ENCODE measurements around the gene DLGAP1.
"Not testable (repeated sequence)": the region's sequence is repeated elsewhere in the genome, so short reads cannot be mapped to it uniquely, and the experiment has no call there.

Gene DLGAP1

GRCh38 chr18:3594760-3595368 lies 860.2 kb downstream of the DLGAP1 start:
- DNase-seq: no peak

GRCh38 chr18:3593904-3594759 lies 861.0 kb downstream of the DLGAP1 start:
- peak; percentile 37 for DNase-seq

- DNase-seq: no peak
These were observed 861.7 kb downstream of the DLGAP1 start for GRCh38 chr18:3593381-3593903.

DNA sequence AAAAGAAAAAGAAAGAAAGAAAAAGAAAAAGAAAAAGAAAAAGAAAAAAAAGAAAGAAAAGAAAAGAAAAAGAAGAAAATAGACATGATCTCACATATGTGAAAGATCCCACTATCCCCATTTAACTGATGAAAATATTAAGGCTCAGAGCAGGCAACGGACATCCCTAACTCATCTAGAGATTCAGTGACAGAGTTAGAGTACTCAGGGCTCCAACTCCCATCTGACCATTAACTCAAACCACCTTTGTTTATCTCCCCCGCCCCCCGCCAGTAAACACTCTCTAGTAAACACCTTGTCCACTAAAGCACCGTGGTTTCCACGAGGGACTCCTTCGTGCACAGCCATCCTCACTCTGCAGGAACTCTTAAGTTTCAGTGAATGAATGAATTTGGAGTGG lies 862.2 kb downstream of the DLGAP1 start:
- DNase-seq: no peak

DNA sequence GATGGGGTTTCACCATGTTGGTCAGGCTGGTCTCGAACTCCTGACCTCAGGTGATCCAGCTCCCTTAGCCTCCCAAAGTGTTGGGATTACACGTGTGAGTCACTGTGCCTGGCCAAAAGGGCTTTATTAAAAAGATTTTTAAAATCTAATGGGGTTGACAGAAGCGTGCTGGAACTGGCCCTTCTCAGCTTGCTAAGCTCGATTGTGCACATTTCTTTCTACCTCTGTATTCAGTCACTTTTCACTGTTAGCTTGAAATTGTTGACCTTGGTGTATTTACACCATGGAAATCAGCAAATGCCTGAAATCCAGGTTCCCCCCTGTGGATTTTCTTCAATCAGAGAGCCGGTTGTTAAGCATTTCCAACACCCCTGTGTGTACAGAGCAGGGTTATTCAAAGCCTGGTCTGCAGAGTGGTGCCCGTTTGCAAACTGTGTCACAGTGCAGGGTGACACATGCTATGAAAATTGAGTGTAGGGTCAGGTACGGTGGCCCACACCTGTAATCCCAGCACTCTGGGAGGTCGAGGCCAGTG lies 864.9 kb downstream of the DLGAP1 start:
- no peak for DNase-seq

GRCh38 chr18:3585656-3586509 lies 869.2 kb downstream of the DLGAP1 start:
- DNase-seq: no peak

GRCh38 chr18:3584897-3585460 lies 870.1 kb downstream of the DLGAP1 start:
- no peak for DNase-seq

- no peak for DNase-seq
These were observed 870.7 kb downstream of the DLGAP1 start for GRCh38 chr18:3584266-3584861.

DNA sequence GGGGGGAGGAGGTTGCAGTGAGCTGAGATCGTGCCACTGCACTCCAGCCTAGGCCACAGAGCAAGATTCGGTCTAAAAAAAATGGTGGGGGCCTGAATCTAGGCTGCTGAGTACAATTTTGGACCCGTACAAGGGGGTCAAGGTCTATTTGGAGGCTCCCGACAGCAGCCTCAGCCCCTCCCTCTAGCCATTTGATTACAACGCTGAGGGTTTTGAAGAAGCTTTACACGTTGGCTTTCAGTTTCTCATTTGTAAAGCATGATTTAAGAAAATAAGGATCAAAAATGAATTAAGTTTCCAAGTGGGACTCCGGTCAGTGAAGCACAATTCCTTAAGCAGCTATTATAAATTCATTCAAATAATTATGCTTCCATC lies 871.2 kb downstream of the DLGAP1 start:
- DNase-seq: no peak

- not testable (repeated sequence) for DNase-seq
These were observed 871.8 kb downstream of the DLGAP1 start for GRCh38 chr18:3583106-3583872.

DNA sequence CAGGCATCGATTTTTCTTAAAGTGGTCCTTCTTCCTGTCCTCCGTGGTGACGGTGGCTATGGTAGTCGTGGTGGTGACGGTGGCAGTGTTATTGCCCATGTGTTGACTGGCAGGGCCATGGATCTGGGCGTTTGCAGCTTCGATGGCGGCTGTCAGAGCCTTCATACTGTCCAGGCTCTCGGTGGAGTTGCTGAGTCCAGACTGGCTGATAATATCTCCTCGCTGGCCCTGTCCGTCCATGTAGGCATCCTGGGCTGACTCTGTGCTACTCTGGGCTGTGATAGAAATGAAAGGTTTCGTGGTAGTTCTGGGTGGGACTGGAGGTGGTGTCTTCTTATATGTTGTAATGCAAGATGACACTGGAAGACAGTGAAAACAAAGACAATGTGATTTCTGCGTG lies 873.2 kb downstream of the DLGAP1 start:
- DNase-seq: no peak

DNA sequence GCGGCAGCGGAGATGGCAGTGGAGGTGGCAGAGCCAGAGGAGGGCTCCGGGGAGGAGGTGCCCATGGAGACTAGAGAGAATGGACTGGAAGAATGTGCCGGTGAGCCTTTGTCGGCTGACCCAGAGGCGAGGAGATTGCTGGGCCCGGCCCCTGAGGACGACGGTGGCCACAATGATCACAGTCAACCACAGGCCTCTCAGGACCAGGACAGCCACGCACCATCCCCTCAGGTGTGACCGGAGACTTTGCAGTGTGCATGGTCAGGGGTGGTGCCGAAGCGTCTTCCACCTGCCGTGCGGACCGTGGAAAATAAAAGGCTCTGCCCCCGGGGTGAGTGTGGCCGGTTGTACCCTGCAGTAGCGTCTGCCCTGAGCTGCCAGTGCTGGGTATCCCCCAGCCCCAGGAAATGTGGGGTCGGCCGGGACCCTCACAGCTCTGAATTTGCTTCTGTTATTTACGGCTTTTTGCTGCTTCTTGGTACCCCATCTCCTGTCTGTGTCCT lies 874.5 kb downstream of the DLGAP1 start:
- DNase-seq: not testable (repeated sequence)

- DNase-seq: no peak
These were observed 875.4 kb downstream of the DLGAP1 start for GRCh38 chr18:3579701-3580100.

DNA sequence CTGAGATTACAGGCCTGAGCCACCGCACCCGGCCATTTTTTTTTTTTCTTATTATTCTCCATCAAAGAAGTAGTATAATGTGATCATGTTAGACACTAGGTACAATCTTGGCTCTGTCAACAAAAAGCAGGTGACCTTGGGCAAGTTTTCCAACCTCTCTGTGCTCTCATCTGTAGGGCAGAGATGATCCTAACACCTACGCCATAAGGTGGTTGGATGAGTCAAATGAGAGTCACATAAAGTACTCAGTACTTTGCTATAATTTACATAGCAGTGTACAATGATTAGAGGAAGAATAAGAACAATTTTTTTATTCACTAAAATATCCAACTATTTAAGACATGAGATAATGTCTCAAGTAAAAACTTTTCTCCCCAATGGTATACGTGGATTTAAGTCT lies 876.5 kb downstream of the DLGAP1 start:
- DNase-seq: no peak

GRCh38 chr18:3577281-3577855 lies 877.7 kb downstream of the DLGAP1 start:
- no peak for DNase-seq

DNA sequence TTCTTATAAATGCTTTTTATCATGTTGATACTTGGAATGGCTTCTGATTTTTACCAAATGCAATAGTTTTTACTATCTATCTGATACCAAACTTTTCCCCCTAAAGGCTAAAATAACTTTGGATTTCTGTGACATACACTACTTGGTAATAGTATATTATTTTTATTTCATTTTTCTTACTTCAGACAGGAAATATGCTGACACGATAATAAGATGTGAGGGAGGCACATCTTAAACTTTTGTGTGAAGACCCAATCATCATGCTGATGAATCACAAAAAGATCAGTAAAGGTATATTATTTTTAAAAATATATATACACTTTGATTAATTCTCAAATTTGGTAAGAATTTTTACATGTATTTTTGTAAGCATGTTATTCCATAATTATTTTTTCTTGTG lies 882.3 kb downstream of the DLGAP1 start:
- no peak for DNase-seq

DNA sequence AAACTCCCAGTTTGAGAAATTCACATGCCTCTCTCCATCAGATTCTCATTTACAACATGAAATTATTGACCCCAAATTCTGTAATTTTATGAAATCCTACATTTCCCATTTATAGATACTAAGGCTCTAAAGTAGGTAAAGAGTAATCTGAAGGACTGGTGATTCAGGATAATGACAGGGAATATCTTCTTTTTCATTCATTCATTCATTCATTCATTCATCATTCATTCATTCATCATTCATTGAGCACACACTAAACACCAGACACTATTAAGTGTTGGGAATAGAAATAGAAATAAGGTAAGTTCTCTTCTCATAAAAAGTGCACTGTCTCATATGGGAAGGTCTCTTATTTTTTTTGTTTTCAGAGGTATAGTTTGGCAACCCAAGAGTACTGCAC lies 888.3 kb downstream of the DLGAP1 start:
- DNase-seq: no peak

DNA sequence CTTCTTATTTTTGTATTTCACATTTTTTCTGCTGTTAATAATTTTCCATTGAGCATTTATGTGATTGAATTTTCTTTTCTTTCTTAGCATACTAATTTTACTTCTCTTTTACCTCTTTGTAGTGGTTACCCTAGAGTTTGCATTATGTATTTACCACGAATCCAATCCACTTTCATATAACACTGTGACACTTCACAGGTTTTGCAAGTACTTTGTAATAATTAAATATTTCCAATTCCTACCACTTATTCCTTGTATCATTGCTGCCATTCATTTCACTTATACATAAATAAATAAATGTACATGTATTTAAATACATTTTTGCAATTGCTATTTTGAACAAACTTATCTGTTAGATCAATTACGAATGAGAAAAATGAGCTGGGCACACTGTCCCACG lies 894.4 kb downstream of the DLGAP1 start:
- no peak for DNase-seq

- peak; percentile 28 for DNase-seq
These were observed 900.2 kb downstream of the DLGAP1 start for GRCh38 chr18:3554811-3555427.

DNA sequence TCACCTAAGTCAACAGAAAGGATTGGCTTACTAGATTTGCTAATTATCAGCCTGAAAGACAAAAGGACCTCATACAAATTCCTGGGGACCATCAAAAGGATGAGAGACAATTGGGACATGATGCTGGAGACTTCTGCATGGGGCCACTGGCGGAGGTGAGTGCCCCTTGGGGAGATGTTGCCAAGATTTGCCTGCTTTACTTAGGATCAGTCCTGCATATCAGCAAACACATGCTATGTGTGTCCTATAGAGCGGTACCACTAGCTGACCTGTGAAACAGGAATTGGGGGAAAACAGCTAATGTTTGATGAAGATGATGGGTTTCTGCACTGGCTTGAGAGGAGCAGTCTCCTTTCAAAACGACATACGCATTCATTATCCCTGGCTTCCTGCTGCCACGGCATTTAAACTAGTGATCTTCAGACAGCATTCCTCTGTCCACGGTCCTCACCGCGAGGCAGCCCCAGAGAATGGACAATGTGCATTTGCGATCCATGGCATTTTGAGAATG lies 901.0 kb downstream of the DLGAP1 start:
- DNase-seq: no peak
